NCI-H524 treated with DMSO at 0.1 percent for 48 hours (cell line): ENCODE measurements around the gene CENPP.

Experiments
- DNase-seq: peaks from one replicate; lab custom pipeline; 2025; lab: John Stamatoyannopoulos, UW

Gene CENPP

GRCh38 chr9:92508018-92508820, 182.5 kb downstream of the CENPP start:
- DNase-seq = no peak

GRCh38 chr9:92509050-92509449, 183.3 kb downstream of the CENPP start:
- DNase-seq = no peak

- no peak for DNase-seq
Observed at GRCh38 chr9:92510747-92511146, 185.0 kb downstream of the CENPP start.

GRCh38 chr9:92512622-92513021, 186.9 kb downstream of the CENPP start:
- DNase-seq = no peak

GRCh38 chr9:92513349-92513748, 187.6 kb downstream of the CENPP start:
- no peak for DNase-seq

- DNase-seq = no peak
Observed at GRCh38 chr9:92514635-92515034, 188.9 kb downstream of the CENPP start.

- no peak for DNase-seq
Observed at GRCh38 chr9:92516521-92516920, 190.8 kb downstream of the CENPP start.

GRCh38 chr9:92517046-92517445, 191.3 kb downstream of the CENPP start:
- DNase-seq = no peak

- no peak for DNase-seq
Observed at GRCh38 chr9:92518199-92518598, 192.4 kb downstream of the CENPP start.

- DNase-seq = no peak
Observed at GRCh38 chr9:92520837-92521236, 195.1 kb downstream of the CENPP start.

GRCh38 chr9:92522983-92523970, 197.5 kb downstream of the CENPP start:
- DNase-seq = no peak

GRCh38 chr9:92524881-92525280, 199.1 kb downstream of the CENPP start:
- DNase-seq = no peak

GRCh38 chr9:92525306-92525705, 199.6 kb downstream of the CENPP start:
- no peak for DNase-seq

GRCh38 chr9:92527291-92527828, 201.6 kb downstream of the CENPP start:
- DNase-seq = no peak

GRCh38 chr9:92527832-92528521, 202.2 kb downstream of the CENPP start:
- no peak for DNase-seq

- DNase-seq = no peak
Observed at GRCh38 chr9:92528522-92528849, 202.7 kb downstream of the CENPP start.

GRCh38 chr9:92529124-92529523, 203.4 kb downstream of the CENPP start:
- no peak for DNase-seq

- no peak for DNase-seq
Observed at GRCh38 chr9:92530893-92531292, 205.1 kb downstream of the CENPP start.

- no peak for DNase-seq
Observed at GRCh38 chr9:92534204-92534603, 208.5 kb downstream of the CENPP start.

GRCh38 chr9:92534674-92535073, 208.9 kb downstream of the CENPP start:
- no peak for DNase-seq

- DNase-seq = no peak
Observed at GRCh38 chr9:92535940-92536850, 210.4 kb downstream of the CENPP start, which contains the start of gene ECM2. ECM2 (minus strand) TSS chr9:92535990; CDS start chr9:92522866, 13,124 bp downstream.
